ENCODE measurements around the gene RHOF.
A peak's percentile ranks its signal among the peaks of the same experiment; 100 is the strongest.
"Not testable (repeated sequence)": the region's sequence is repeated elsewhere in the genome, so short reads cannot be mapped to it uniquely, and the experiment has no call there.

RHOF gene

DNA sequence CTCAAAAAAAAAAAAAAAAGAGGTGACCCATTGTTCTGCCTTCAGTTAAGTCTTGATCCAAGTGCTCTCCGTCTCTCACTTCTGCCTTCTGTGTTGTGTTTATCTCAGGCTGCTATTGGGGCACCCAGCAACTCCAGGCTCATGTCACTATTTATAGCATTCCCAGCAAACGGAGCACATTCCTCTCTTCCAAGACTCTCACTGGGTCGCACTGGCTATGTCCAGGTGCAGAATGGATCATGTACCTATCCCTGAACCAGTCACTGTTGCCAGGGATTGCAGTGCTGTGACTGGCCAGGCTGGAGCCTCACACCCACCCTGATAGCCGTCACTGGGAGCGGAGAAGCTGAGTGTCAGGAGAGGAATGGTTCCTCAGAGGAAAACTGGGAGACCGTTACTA lies 31.2 kb downstream of the RHOF start:
- DNase-seq (ENCODE audit: low read depth): no peak
- no peak overlapping the region for H3K4me3 ChIP-seq (ENCODE audit: low read depth, low read length)
- no peak for TF ChIP-seq POLR2A (IDR thresholded peaks at IDR 0.05; ENCODE audit: extremely low read depth, insufficient read length)
- TF ChIP-seq, protein P1, sequence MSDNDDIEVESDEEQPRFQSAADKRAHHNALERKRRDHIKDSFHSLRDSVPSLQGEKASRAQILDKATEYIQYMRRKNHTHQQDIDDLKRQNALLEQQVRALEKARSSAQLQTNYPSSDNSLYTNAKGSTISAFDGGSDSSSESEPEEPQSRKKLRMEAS (IDR thresholded peaks at IDR 0.05; ENCODE audit: low read depth, low read length): no peak
- TF ChIP-seq, protein P2, sequence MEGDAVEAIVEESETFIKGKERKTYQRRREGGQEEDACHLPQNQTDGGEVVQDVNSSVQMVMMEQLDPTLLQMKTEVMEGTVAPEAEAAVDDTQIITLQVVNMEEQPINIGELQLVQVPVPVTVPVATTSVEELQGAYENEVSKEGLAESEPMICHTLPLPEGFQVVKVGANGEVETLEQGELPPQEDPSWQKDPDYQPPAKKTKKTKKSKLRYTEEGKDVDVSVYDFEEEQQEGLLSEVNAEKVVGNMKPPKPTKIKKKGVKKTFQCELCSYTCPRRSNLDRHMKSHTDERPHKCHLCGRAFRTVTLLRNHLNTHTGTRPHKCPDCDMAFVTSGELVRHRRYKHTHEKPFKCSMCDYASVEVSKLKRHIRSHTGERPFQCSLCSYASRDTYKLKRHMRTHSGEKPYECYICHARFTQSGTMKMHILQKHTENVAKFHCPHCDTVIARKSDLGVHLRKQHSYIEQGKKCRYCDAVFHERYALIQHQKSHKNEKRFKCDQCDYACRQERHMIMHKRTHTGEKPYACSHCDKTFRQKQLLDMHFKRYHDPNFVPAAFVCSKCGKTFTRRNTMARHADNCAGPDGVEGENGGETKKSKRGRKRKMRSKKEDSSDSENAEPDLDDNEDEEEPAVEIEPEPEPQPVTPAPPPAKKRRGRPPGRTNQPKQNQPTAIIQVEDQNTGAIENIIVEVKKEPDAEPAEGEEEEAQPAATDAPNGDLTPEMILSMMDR (IDR thresholded peaks at IDR 0.05; ENCODE audit: low read depth, low read length): no peak
- TF ChIP-seq MYC (IDR thresholded peaks at IDR 0.05; ENCODE audit: low read depth, low read length): no peak

GRCh38 chr12:121758536-121758935 lies 35.0 kb downstream of the RHOF start:
- DNase-seq (ENCODE audit: low read depth): peak; percentile 4
- not testable (repeated sequence) for H3K4me3 ChIP-seq (ENCODE audit: low read depth, low read length)

GRCh38 chr12:121755591-121755990 lies 37.9 kb downstream of the RHOF start:
- no peak overlapping the region for H3K4me3 ChIP-seq (ENCODE audit: low read depth, low read length)
- TF ChIP-seq MYC (IDR thresholded peaks at IDR 0.05; ENCODE audit: low read depth, low read length) (no peak), POLR2A (IDR thresholded peaks at IDR 0.05; ENCODE audit: extremely low read depth, insufficient read length) (no peak)
- TF ChIP-seq, protein P2 (IDR thresholded peaks at IDR 0.05; ENCODE audit: low read depth, low read length): no peak
- TF ChIP-seq, protein P1 (IDR thresholded peaks at IDR 0.05; ENCODE audit: low read depth, low read length): no peak
- DNase-seq (ENCODE audit: low read depth): peak; percentile 4

GRCh38 chr12:121754836-121755235 lies 38.7 kb downstream of the RHOF start:
- H3K4me3 ChIP-seq (ENCODE audit: low read depth, low read length): no peak overlapping the region
- DNase-seq (ENCODE audit: low read depth): no peak
- TF ChIP-seq MYC (IDR thresholded peaks at IDR 0.05; ENCODE audit: low read depth, low read length) (no peak), POLR2A (IDR thresholded peaks at IDR 0.05; ENCODE audit: extremely low read depth, insufficient read length) (no peak)
- TF ChIP-seq, protein P2 (IDR thresholded peaks at IDR 0.05; ENCODE audit: low read depth, low read length): no peak
- TF ChIP-seq, protein P1 (IDR thresholded peaks at IDR 0.05; ENCODE audit: low read depth, low read length): no peak

DNA sequence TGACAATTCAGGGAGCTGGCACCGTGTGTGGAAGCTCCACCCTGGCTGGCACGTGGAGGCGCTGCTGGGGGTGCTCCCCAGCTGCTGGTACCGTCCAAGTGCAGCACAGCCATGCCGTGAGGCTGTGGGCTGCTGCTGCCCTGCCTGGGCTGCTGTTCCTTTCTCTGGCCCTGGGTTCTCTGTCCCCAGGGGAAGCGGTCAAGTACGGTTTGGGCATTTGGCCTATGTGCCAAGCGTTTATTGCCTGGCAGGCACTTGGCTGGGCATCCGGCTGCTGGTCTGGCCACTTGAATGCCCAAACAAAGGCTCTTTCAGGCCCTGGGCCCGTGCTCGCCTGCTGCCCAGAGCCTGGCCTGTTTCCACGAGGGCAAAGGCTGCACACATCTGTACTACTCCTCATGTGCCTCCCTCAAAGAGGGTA lies 39.6 kb downstream of the RHOF start:
- DNase-seq (ENCODE audit: low read depth): no peak

GRCh38 chr12:121751749-121752351 lies 41.6 kb downstream of the RHOF start:
- DNase-seq (ENCODE audit: low read depth): no peak
- TF ChIP-seq MYC (IDR thresholded peaks at IDR 0.05; ENCODE audit: low read depth, low read length): no peak
- TF ChIP-seq, protein P2 (IDR thresholded peaks at IDR 0.05; ENCODE audit: low read depth, low read length): no peak
- TF ChIP-seq POLR2A (IDR thresholded peaks at IDR 0.05; ENCODE audit: extremely low read depth, insufficient read length): no peak
- TF ChIP-seq, protein P1 (IDR thresholded peaks at IDR 0.05; ENCODE audit: low read depth, low read length): no peak
- H3K4me3 ChIP-seq (ENCODE audit: low read depth, low read length): no peak overlapping the region

More for the DNA sequence above, 39.6 kb downstream of the RHOF start:
- no peak for TF ChIP-seq MYC (IDR thresholded peaks at IDR 0.05; ENCODE audit: low read depth, low read length)
- TF ChIP-seq POLR2A (IDR thresholded peaks at IDR 0.05; ENCODE audit: extremely low read depth, insufficient read length): no peak
- TF ChIP-seq, protein P1 (IDR thresholded peaks at IDR 0.05; ENCODE audit: low read depth, low read length): no peak
- H3K4me3 ChIP-seq (ENCODE audit: low read depth, low read length): no peak overlapping the region

- TF ChIP-seq MYC (IDR thresholded peaks at IDR 0.05; ENCODE audit: low read depth, low read length) (no peak), POLR2A (IDR thresholded peaks at IDR 0.05; ENCODE audit: extremely low read depth, insufficient read length) (no peak)
- TF ChIP-seq, protein P2 (IDR thresholded peaks at IDR 0.05; ENCODE audit: low read depth, low read length): no peak
- TF ChIP-seq, protein P1 (IDR thresholded peaks at IDR 0.05; ENCODE audit: low read depth, low read length): no peak
- no peak overlapping the region for H3K4me3 ChIP-seq (ENCODE audit: low read depth, low read length)
These were observed 42.5 kb downstream of the RHOF start for GRCh38 chr12:121751034-121751433.

More at GRCh38 chr12:121751034-121751433, 42.5 kb downstream of the RHOF start:
- DNase-seq (ENCODE audit: low read depth): no peak
